Panc1 (cell line): ENCODE measurements around the gene CLEC4F. TPM values are rescaled to one million over a fixed set of nuclear protein-coding genes. Genes with fewer than 3 reads are reported as not detected.

Experiments
- ATAC-seq: fragments of 200-7000 bp; cut with Tn5 transposase; 2 replicates; pipeline ENCODE4 v1.9.1; 2020; ENCODE audit warnings: mild to moderate bottlenecking, moderate library complexity
- BruUV-seq: library from RNA; stranded (reverse); fragments of 400-500 nt; replicated peaks from 2 replicates; lab custom pipeline; 2021; lab: Mats Ljungman, UMichigan
- CTCF ChIA-PET: fragments of 300-600 bp; sonication (Branson Sonifier 250); formaldehyde crosslinking; loops from one replicate; lab custom pipeline; 2022; ENCODE audit warnings: antibody characterized with exemption; lab: Charles Lee
- POLR2A ChIA-PET: fragments of 300-600 bp; sonication (Branson Sonifier 250); formaldehyde crosslinking; loops from one replicate; lab custom pipeline; 2022; ENCODE audit warnings: antibody characterized with exemption; lab: Charles Lee
- DNase-seq: peaks from one replicate; pipeline ENCODE4 v3.0.0-alpha.2; 2010; ENCODE audit warnings: low read depth, low spot score
- H3K27ac ChIP-seq: 2 replicates; pipeline ENCODE4 v1.5.1; 2011; ENCODE audit warnings: mild to moderate bottlenecking, low read length, inconsistent platforms
- H3K27me3 ChIP-seq: fragments of 200-500 bp; sonication (Bioruptor generic); 2 replicates; pipeline ENCODE4 v1.6.0; 2014; ENCODE audit warnings: low read length, inconsistent platforms; ENCODE audit not compliant: control insufficient read depth, insufficient read depth
- H3K36me3 ChIP-seq: fragments of 200-500 bp; sonication (Bioruptor generic); 2 replicates; pipeline ENCODE4 v1.5.1; 2014; ENCODE audit warnings: inconsistent platforms, mild to moderate bottlenecking, low read length, moderate library complexity; ENCODE audit not compliant: control insufficient read depth, insufficient read depth
- H3K4me1 ChIP-seq: 2 replicates; pipeline ENCODE4 v1.5.1; 2011; ENCODE audit warnings: inconsistent platforms, mild to moderate bottlenecking, low read length, moderate library complexity; ENCODE audit not compliant: control insufficient read depth, insufficient read depth
- H3K4me3 ChIP-seq, 2 experiments: 2 replicates each; pipeline ENCODE4 v1.5.1; 2011 to 2012; ENCODE audit warnings: low read depth in 2 of 2, low read length in 2 of 2, mild to moderate bottlenecking in 2 of 2, inconsistent platforms in 1 of 2, moderate library complexity in 1 of 2
- H3K9me3 ChIP-seq: fragments of 200-500 bp; sonication (Bioruptor generic); 2 replicates; pipeline ENCODE4 v1.5.1; 2014; ENCODE audit warnings: low read depth, mild to moderate bottlenecking, inconsistent platforms, low read length, moderate library complexity; ENCODE audit not compliant: control insufficient read depth, insufficient read depth
- POLR2AphosphoS5 ChIP-seq: IDR thresholded peaks from 2 replicates; pipeline ENCODE4 v1.6.1; 2012; ENCODE audit warnings: mild to moderate bottlenecking, low read depth, low read length, moderate library complexity
- SIN3A ChIP-seq: IDR thresholded peaks from 2 replicates; pipeline ENCODE4 v1.6.1; 2012; ENCODE audit warnings: low read depth, mild to moderate bottlenecking, low read length, moderate library complexity, borderline replicate concordance; ENCODE audit not compliant: insufficient read depth
- TCF7L2 ChIP-seq: IDR thresholded peaks from 2 replicates; pipeline ENCODE4 v1.6.1; 2011; ENCODE audit warnings: mild to moderate bottlenecking, low read depth, low read length, inconsistent platforms
- in situ Hi-C: cut with HindIII; loops from 2 replicates; pipeline ENCODE4 v1.10.0; 2016; ENCODE audit warnings: low sequenced_read_pairs, low pct_unique_long_range_greater_than_20kb
- intact Hi-C: fragments of 100-400 bp; cut with micrococcal nuclease; formaldehyde crosslinking; loops from one replicate; pipeline ENCODE4 v1.10.0; 2022; ENCODE audit not compliant: unreplicated experiment
- total RNA-seq: library from RNA; stranded (reverse); gene quantifications from one replicate; pipeline ENCODE4 v1.2.1, GENCODE V29; 2021; ENCODE audit not compliant: unreplicated experiment
- TF ChIP-seq, protein P1 (sequence below): fragments of 450-650 bp; IDR thresholded peaks from 2 replicates; pipeline ENCODE4 v1.5.1; 2017; ENCODE audit warnings: mild to moderate bottlenecking
- TF ChIP-seq, protein P2 (sequence below), 2 experiments: IDR thresholded peaks; 2 replicates each; pipeline ENCODE4 v1.6.1; 2011 to 2012; ENCODE audit warnings: low read depth in 2 of 2, control low read depth in 1 of 2, low read length in 1 of 2, mild to moderate bottlenecking in 1 of 2, moderate library complexity in 1 of 2; ENCODE audit not compliant: insufficient read depth in 1 of 2

The CLEC4F gene
- total RNA-seq, 1 experiment from 2014 or later: not detected

DNA sequence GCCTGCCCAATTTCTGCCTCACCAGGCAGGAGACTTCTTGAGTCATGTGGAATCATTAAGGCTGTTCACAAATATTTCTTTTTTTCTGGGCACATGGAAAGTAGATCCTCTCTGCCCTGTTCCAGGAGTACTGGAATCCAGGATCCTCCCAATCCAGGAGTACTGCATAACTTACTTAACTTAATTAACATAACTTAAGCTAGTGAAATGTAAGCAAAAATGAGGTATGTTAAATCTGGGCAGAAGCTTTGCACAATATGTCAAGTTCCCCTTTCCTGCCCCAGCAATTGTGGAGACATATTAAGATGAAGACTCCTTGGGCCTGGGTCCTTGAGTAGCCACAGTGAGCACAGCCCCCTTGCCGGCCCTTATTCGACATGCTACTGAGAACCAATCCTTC lies 12.0 kb upstream of the CLEC4F start:
- Histone ChIP-seq H3K9me3 (no peaks in the 10 kb centered on the region), H3K27me3 (peaks cover 2% of the 10 kb centered on the region; the same call in 1 of the 2 replicates), H3K36me3 (no peaks in the 10 kb centered on the region), H3K27ac (no peak overlapping the region), H3K4me1 (no peaks in the 10 kb centered on the region), H3K4me3 (no peak overlapping the region)
- DNase-seq (no peak), ATAC-seq (no peak)
- intact Hi-C loops (no loop called here), in situ Hi-C loops (no loop called here)
- no TSS peak for BruUV-seq
- CTCF ChIA-PET: interaction anchor here (0.5 kb wide), 1 partner anchor 42 kb away, joined by 3 read pairs; the partner anchor contains the start of gene FIGLA
- TF ChIP-seq POLR2AphosphoS5 (no peak), SIN3A (no peak), TCF7L2 (no peak)
- TF ChIP-seq, protein P1, sequence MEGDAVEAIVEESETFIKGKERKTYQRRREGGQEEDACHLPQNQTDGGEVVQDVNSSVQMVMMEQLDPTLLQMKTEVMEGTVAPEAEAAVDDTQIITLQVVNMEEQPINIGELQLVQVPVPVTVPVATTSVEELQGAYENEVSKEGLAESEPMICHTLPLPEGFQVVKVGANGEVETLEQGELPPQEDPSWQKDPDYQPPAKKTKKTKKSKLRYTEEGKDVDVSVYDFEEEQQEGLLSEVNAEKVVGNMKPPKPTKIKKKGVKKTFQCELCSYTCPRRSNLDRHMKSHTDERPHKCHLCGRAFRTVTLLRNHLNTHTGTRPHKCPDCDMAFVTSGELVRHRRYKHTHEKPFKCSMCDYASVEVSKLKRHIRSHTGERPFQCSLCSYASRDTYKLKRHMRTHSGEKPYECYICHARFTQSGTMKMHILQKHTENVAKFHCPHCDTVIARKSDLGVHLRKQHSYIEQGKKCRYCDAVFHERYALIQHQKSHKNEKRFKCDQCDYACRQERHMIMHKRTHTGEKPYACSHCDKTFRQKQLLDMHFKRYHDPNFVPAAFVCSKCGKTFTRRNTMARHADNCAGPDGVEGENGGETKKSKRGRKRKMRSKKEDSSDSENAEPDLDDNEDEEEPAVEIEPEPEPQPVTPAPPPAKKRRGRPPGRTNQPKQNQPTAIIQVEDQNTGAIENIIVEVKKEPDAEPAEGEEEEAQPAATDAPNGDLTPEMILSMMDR: no peak
- TF ChIP-seq, protein P2, sequence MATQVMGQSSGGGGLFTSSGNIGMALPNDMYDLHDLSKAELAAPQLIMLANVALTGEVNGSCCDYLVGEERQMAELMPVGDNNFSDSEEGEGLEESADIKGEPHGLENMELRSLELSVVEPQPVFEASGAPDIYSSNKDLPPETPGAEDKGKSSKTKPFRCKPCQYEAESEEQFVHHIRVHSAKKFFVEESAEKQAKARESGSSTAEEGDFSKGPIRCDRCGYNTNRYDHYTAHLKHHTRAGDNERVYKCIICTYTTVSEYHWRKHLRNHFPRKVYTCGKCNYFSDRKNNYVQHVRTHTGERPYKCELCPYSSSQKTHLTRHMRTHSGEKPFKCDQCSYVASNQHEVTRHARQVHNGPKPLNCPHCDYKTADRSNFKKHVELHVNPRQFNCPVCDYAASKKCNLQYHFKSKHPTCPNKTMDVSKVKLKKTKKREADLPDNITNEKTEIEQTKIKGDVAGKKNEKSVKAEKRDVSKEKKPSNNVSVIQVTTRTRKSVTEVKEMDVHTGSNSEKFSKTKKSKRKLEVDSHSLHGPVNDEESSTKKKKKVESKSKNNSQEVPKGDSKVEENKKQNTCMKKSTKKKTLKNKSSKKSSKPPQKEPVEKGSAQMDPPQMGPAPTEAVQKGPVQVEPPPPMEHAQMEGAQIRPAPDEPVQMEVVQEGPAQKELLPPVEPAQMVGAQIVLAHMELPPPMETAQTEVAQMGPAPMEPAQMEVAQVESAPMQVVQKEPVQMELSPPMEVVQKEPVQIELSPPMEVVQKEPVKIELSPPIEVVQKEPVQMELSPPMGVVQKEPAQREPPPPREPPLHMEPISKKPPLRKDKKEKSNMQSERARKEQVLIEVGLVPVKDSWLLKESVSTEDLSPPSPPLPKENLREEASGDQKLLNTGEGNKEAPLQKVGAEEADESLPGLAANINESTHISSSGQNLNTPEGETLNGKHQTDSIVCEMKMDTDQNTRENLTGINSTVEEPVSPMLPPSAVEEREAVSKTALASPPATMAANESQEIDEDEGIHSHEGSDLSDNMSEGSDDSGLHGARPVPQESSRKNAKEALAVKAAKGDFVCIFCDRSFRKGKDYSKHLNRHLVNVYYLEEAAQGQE (IDR thresholded peaks at IDR 0.05; ENCODE audit: insufficient read depth in 1 of 2, low read depth in 2 of 2, low read length in 1 of 2): no peak
- POLR2A ChIA-PET: no interaction called here

DNA sequence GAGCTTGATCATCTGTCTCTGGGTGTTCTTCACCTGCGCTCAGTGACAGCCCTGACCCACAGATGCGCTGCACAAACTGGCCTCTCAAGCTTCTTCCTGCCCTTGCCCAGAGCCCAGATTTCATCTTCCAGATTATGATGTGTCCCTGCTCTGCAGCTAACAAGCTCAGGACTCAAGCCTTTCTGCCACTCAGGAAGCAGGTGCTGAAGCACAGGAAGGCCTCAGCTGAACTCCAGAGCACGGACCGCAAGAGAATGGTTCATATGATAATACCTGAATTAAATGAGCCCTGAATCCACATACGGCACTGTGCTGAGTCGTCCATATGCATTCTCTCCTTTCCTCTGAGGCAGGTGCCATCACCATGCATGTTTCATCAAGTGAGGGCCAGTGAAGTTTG lies 11.5 kb upstream of the CLEC4F start:
- no peaks in the 10 kb centered on the region for H3K36me3 ChIP-seq
- no peak for DNase-seq
- ChIA-PET CTCF (interaction anchor here (0.5 kb wide), 1 partner anchor 42 kb away, joined by 3 read pairs; the partner anchor contains the start of gene FIGLA), POLR2A (no interaction called here)
- H3K27ac ChIP-seq: no peak overlapping the region
- H3K27me3 ChIP-seq: peaks cover 2% of the 10 kb centered on the region; the same call in 1 of the 2 replicates
- no peak for ATAC-seq
- TF ChIP-seq SIN3A (no peak), POLR2AphosphoS5 (no peak), TCF7L2 (no peak)
- TF ChIP-seq, protein P1: no peak
- TF ChIP-seq, protein P2 (IDR thresholded peaks at IDR 0.05; ENCODE audit: insufficient read depth in 1 of 2, low read depth in 2 of 2, low read length in 1 of 2): no peak
- H3K4me3 ChIP-seq: no peak overlapping the region
- intact Hi-C loops (no loop called here), in situ Hi-C loops (no loop called here)
- BruUV-seq: no TSS peak
- no peaks in the 10 kb centered on the region for H3K9me3 ChIP-seq
- H3K4me1 ChIP-seq: no peaks in the 10 kb centered on the region
